GM20000 (cell line): ENCODE measurements around the gene ZNF91.
"Not testable (repeated sequence)": the region's sequence is repeated elsewhere in the genome, so short reads cannot be mapped to it uniquely, and the experiment has no call there.

Source experiments
- DNase-seq: peaks from one replicate; pipeline ENCODE4 v3.0.0; 2012; ENCODE audit warnings: low spot score
- CTCF ChIP-seq: IDR thresholded peaks from 2 replicates; pipeline ENCODE4 v1.5.1; 2012; ENCODE audit warnings: mild to moderate bottlenecking, control low read depth; ENCODE audit errors: extremely low read depth, missing control alignments

ZNF91 gene

GRCh38 chr19:23420824-23421223 lies 25.6 kb upstream of the ZNF91 start:
- TF ChIP-seq CTCF: no peak
- no peak for DNase-seq

- DNase-seq: not testable (repeated sequence)
These were observed 24.0 kb upstream of the ZNF91 start for GRCh38 chr19:23419261-23419660.

- DNase-seq: peak; percentile 16
- TF ChIP-seq CTCF: no peak
These were observed 20.4 kb upstream of the ZNF91 start for GRCh38 chr19:23415561-23416191.

- DNase-seq: peak; percentile 22
- no peak for TF ChIP-seq CTCF
These were observed 19.8 kb upstream of the ZNF91 start for GRCh38 chr19:23415034-23415433.

- no peak for TF ChIP-seq CTCF
- no peak for DNase-seq
These were observed 14.9 kb upstream of the ZNF91 start for GRCh38 chr19:23410155-23410554.

GRCh38 chr19:23409392-23410048 lies 14.2 kb upstream of the ZNF91 start:
- no peak for DNase-seq
- TF ChIP-seq CTCF: no peak

- DNase-seq: no peak
- TF ChIP-seq CTCF: no peak
These were observed 12.4 kb upstream of the ZNF91 start for GRCh38 chr19:23407616-23408133.

- TF ChIP-seq CTCF: no peak
- DNase-seq: no peak
These were observed 11.4 kb upstream of the ZNF91 start for GRCh38 chr19:23406721-23407120.
